OCI-LY3 (cell line): Measurements from ENCODE around the gene USP32.
"Not testable (repeated sequence)": the region's sequence is repeated elsewhere in the genome, so short reads cannot be mapped to it uniquely, and the experiment has no call there.

Source experiments
- H2AFZ ChIP-seq: fragments of 200-600, 300-600 bp; shearing (Covaris generic); 2 replicates; pipeline ENCODE4 v1.6.0; 2014; ENCODE audit warnings: antibody characterized with exemption, low read depth, low read length
- H3K27ac ChIP-seq: fragments of 200-600, 300-600 bp; sonication (generic); 2 replicates; pipeline ENCODE4 v1.5.1; 2014; ENCODE audit warnings: mild to moderate bottlenecking, low read length, moderate library complexity, mixed read lengths
- H3K27me3 ChIP-seq: fragments of 200-600, 300-600 bp; sonication (generic); 2 replicates; pipeline ENCODE4 v1.6.1; 2014; ENCODE audit warnings: low read depth, low read length, mixed read lengths
- H3K36me3 ChIP-seq: fragments of 200-600, 300-600 bp; sonication (generic); replicated peaks from 2 replicates; pipeline ENCODE3; 2014; ENCODE audit warnings: low read depth, low read length, mixed read lengths
- H3K4me1 ChIP-seq: fragments of 300-600, 200-600 bp; sonication (generic); 2 replicates; pipeline ENCODE4 v1.6.1; 2014; ENCODE audit warnings: low read length, mixed read lengths
- H3K4me2 ChIP-seq: fragments of 200-600, 300-600 bp; sonication (generic); 2 replicates; pipeline ENCODE4 v1.6.1; 2014; ENCODE audit warnings: low read length, mixed read lengths
- H3K4me3 ChIP-seq: fragments of 300-600, 200-600 bp; sonication (generic); 2 replicates; pipeline ENCODE4 v1.5.1; 2014; ENCODE audit warnings: antibody characterized with exemption, mild to moderate bottlenecking, low read length, moderate library complexity
- H3K79me2 ChIP-seq: fragments of 300-600, 200-600 bp; shearing (Covaris generic); 2 replicates; pipeline ENCODE4 v1.6.1; 2014; ENCODE audit warnings: mild to moderate bottlenecking, low read length, mixed read lengths
- H3K9ac ChIP-seq: fragments of 300-600, 200-600 bp; shearing (Covaris generic); 2 replicates; pipeline ENCODE4 v1.6.0; 2014; ENCODE audit warnings: mild to moderate bottlenecking, low read length, moderate library complexity
- H3K9me3 ChIP-seq: fragments of 200-600, 300-600 bp; shearing (Covaris generic); 2 replicates; pipeline ENCODE4 v1.6.1; 2014; ENCODE audit warnings: low read length, mixed read lengths; ENCODE audit not compliant: insufficient read depth
- H4K20me1 ChIP-seq: fragments of 200-600, 300-600 bp; sonication (generic); 2 replicates; pipeline ENCODE4 v1.6.1; 2016; ENCODE audit warnings: low read length, mixed read lengths; ENCODE audit not compliant: insufficient read depth
- CTCF ChIP-seq: fragments of 200-600, 300-600 bp; sonication (generic); IDR thresholded peaks from 2 replicates; pipeline ENCODE4 v1.5.1; 2014; ENCODE audit warnings: antibody characterized with exemption, low read length, low read depth
- EZH2phosphoT487 ChIP-seq: fragments of 200-600 bp; shearing (Covaris generic); IDR thresholded peaks from 2 replicates; pipeline ENCODE4 v1.6.1; 2018; ENCODE audit warnings: antibody characterized with exemption, mixed run types, low read depth

USP32 gene

GRCh38 chr17:60435244-60436167 is 43.6 kb upstream of the USP32 start:
- H3K9ac ChIP-seq = no peak overlapping the region
- H4K20me1 ChIP-seq = no peaks in the 10 kb centered on the region
- peak overlapping the region; percentile 26 for H3K4me2 ChIP-seq
- TF ChIP-seq EZH2phosphoT487 (no peak), CTCF (peak; percentile 91)
- H3K4me1 ChIP-seq = peaks cover 26% of the 10 kb centered on the region
- H3K4me3 ChIP-seq = no peak overlapping the region
- H2AFZ ChIP-seq = 0 out of 2 replicates have a peak overlapping the region, but pooled peaks have one; percentile 12
- no peaks in the 10 kb centered on the region for H3K79me2 ChIP-seq
- no peaks in the 10 kb centered on the region for H3K36me3 ChIP-seq
- no peaks in the 10 kb centered on the region for H3K27me3 ChIP-seq
- H3K9me3 ChIP-seq = peaks cover 6% of the 10 kb centered on the region; the same call in 1 of the 2 replicates
- H3K27ac ChIP-seq = no peak overlapping the region

- not testable (repeated sequence) for H3K4me3 ChIP-seq, H3K79me2 ChIP-seq
- peaks cover 14% of the 10 kb centered on the region for H3K4me1 ChIP-seq
Measured at GRCh38 chr17:60433021-60433997, 41.4 kb upstream of the USP32 start.

GRCh38 chr17:60430561-60430960 is 38.6 kb upstream of the USP32 start:
- not testable (repeated sequence) for H3K4me3 ChIP-seq, H3K9ac ChIP-seq, H4K20me1 ChIP-seq

More at GRCh38 chr17:60433021-60433997, 41.4 kb upstream of the USP32 start:
- not testable (repeated sequence) for H3K9ac ChIP-seq, H3K9me3 ChIP-seq, H2AFZ ChIP-seq, H3K27me3 ChIP-seq, H3K36me3 ChIP-seq, H3K27ac ChIP-seq, H3K4me2 ChIP-seq, H4K20me1 ChIP-seq

GRCh38 chr17:60428491-60428890 is 36.6 kb upstream of the USP32 start:
- H3K9ac ChIP-seq, H4K20me1 ChIP-seq, H3K4me3 ChIP-seq, H3K27me3 ChIP-seq, H3K79me2 ChIP-seq, H2AFZ ChIP-seq, H3K36me3 ChIP-seq, H3K27ac ChIP-seq, H3K9me3 ChIP-seq, H3K4me2 ChIP-seq, H3K4me1 ChIP-seq: not testable (repeated sequence)

More at GRCh38 chr17:60430561-60430960, 38.6 kb upstream of the USP32 start:
- H3K27ac ChIP-seq, H3K4me2 ChIP-seq, H3K36me3 ChIP-seq, H2AFZ ChIP-seq, H3K27me3 ChIP-seq, H3K79me2 ChIP-seq, H3K4me1 ChIP-seq, H3K9me3 ChIP-seq: not testable (repeated sequence)

GRCh38 chr17:60426596-60426995 is 34.7 kb upstream of the USP32 start:
- Histone ChIP-seq H3K4me1 (peaks cover 9% of the 10 kb centered on the region), H2AFZ (no peak overlapping the region), H3K27ac (no peak overlapping the region), H3K27me3 (no peaks in the 10 kb centered on the region), H3K36me3 (no peaks in the 10 kb centered on the region), H3K4me2 (no peak overlapping the region), H3K79me2 (no peaks in the 10 kb centered on the region), H3K9ac (no peak overlapping the region), H3K4me3 (no peak overlapping the region), H4K20me1 (no peaks in the 10 kb centered on the region), H3K9me3 (no peaks in the 10 kb centered on the region)
- TF ChIP-seq EZH2phosphoT487 (no peak), CTCF (no peak)
